ENCODE results near the gene CREB3L4.
"Not testable (repeated sequence)": the region's sequence is repeated elsewhere in the genome, so short reads cannot be mapped to it uniquely, and the experiment has no call there.

The CREB3L4 gene

GRCh38 chr1:154000420-154000819 lies 32.7 kb downstream of the CREB3L4 start:
- Histone ChIP-seq H3K4me3 (ENCODE audit: low read length) (no peak overlapping the region), H3K36me3 (ENCODE audit: control insufficient read depth, low read length) (peaks cover 2% of the 10 kb centered on the region), H3K4me1 (ENCODE audit: control insufficient read depth, low read length) (no peaks in the 10 kb centered on the region), H4K20me1 (ENCODE audit: control insufficient read depth, insufficient read depth, low read depth, low read length) (no peaks in the 10 kb centered on the region), H3K9me2 (replicated peaks; ENCODE audit: control insufficient read depth, low read length) (no peaks in the 10 kb centered on the region), H3K27ac (ENCODE audit: low read depth, low read length) (no peak overlapping the region), H3F3A (ENCODE audit: control insufficient read depth, insufficient read depth) (peaks cover 8% of the 10 kb centered on the region), H3K79me2 (ENCODE audit: control insufficient read depth, low read length) (no peaks in the 10 kb centered on the region), H3K9me3 (ENCODE audit: control insufficient read depth, insufficient read depth, low read length) (no peaks in the 10 kb centered on the region), H3K4me2 (ENCODE audit: low read length) (no peak overlapping the region), H3K27me3 (ENCODE audit: control insufficient read depth, low read length) (no peaks in the 10 kb centered on the region)
- no peak for TF ChIP-seq EZH2phosphoT487 (IDR thresholded peaks at IDR 0.05; ENCODE audit: borderline replicate concordance, low read length)
- TF ChIP-seq CTCF (IDR thresholded peaks at IDR 0.05; ENCODE audit: low read depth, low read length, poor library complexity, severe bottlenecking), result no peak

GRCh38 chr1:154006136-154006535 lies 38.4 kb downstream of the CREB3L4 start:
- Histone ChIP-seq H3K27ac (ENCODE audit: low read depth, low read length) (no peak overlapping the region), H3K4me3 (ENCODE audit: low read length) (no peak overlapping the region), H3K4me1 (ENCODE audit: control insufficient read depth, low read length) (no peaks in the 10 kb centered on the region), H3K4me2 (ENCODE audit: low read length) (no peak overlapping the region), H3K27me3 (ENCODE audit: control insufficient read depth, low read length) (no peaks in the 10 kb centered on the region), H3K79me2 (ENCODE audit: control insufficient read depth, low read length) (no peaks in the 10 kb centered on the region), H3F3A (ENCODE audit: control insufficient read depth, insufficient read depth) (no peaks in the 10 kb centered on the region), H3K9me3 (ENCODE audit: control insufficient read depth, insufficient read depth, low read length) (no peaks in the 10 kb centered on the region), H3K36me3 (ENCODE audit: control insufficient read depth, low read length) (no peaks in the 10 kb centered on the region), H3K9me2 (replicated peaks; ENCODE audit: control insufficient read depth, low read length) (no peaks in the 10 kb centered on the region), H4K20me1 (ENCODE audit: control insufficient read depth, insufficient read depth, low read depth, low read length) (no peaks in the 10 kb centered on the region)
- no peak for TF ChIP-seq CTCF (IDR thresholded peaks at IDR 0.05; ENCODE audit: low read depth, low read length, poor library complexity, severe bottlenecking)
- TF ChIP-seq EZH2phosphoT487 (IDR thresholded peaks at IDR 0.05; ENCODE audit: borderline replicate concordance, low read length), result no peak

- no peaks in the 10 kb centered on the region for H3K36me3 ChIP-seq (ENCODE audit: control insufficient read depth, low read length)
- H3F3A ChIP-seq (ENCODE audit: control insufficient read depth, insufficient read depth), result no peaks in the 10 kb centered on the region
- no peaks in the 10 kb centered on the region for H3K27me3 ChIP-seq (ENCODE audit: control insufficient read depth, low read length)
- H4K20me1 ChIP-seq (ENCODE audit: control insufficient read depth, insufficient read depth, low read depth, low read length), result no peaks in the 10 kb centered on the region
- H3K27ac ChIP-seq (ENCODE audit: low read depth, low read length), result no peak overlapping the region
- H3K9me3 ChIP-seq (ENCODE audit: control insufficient read depth, insufficient read depth, low read length), result no peaks in the 10 kb centered on the region
- no peak overlapping the region for H3K4me2 ChIP-seq (ENCODE audit: low read length)
- H3K9me2 ChIP-seq (replicated peaks; ENCODE audit: control insufficient read depth, low read length), result no peaks in the 10 kb centered on the region
- H3K4me1 ChIP-seq (ENCODE audit: control insufficient read depth, low read length), result no peaks in the 10 kb centered on the region
- H3K79me2 ChIP-seq (ENCODE audit: control insufficient read depth, low read length), result no peaks in the 10 kb centered on the region
- TF ChIP-seq CTCF (IDR thresholded peaks at IDR 0.05; ENCODE audit: low read depth, low read length, poor library complexity, severe bottlenecking) (no peak), EZH2phosphoT487 (IDR thresholded peaks at IDR 0.05; ENCODE audit: borderline replicate concordance, low read length) (no peak)
- no peak overlapping the region for H3K4me3 ChIP-seq (ENCODE audit: low read length)
Measured at GRCh38 chr1:154012129-154012528, 44.4 kb downstream of the CREB3L4 start.

GRCh38 chr1:154012543-154012942 lies 44.8 kb downstream of the CREB3L4 start:
- not testable (repeated sequence) for H3K4me1 ChIP-seq (ENCODE audit: control insufficient read depth, low read length); H3K27me3 ChIP-seq (ENCODE audit: control insufficient read depth, low read length); H3F3A ChIP-seq (ENCODE audit: control insufficient read depth, insufficient read depth); H3K27ac ChIP-seq (ENCODE audit: low read depth, low read length); H3K9me2 ChIP-seq (replicated peaks; ENCODE audit: control insufficient read depth, low read length); H4K20me1 ChIP-seq (ENCODE audit: control insufficient read depth, insufficient read depth, low read depth, low read length); H3K4me2 ChIP-seq (ENCODE audit: low read length); H3K36me3 ChIP-seq (ENCODE audit: control insufficient read depth, low read length); H3K79me2 ChIP-seq (ENCODE audit: control insufficient read depth, low read length); H3K9me3 ChIP-seq (ENCODE audit: control insufficient read depth, insufficient read depth, low read length); H3K4me3 ChIP-seq (ENCODE audit: low read length)
